Glutamatergic neuron (in vitro differentiated cells): ENCODE measurements around the gene PTH2. TPM values are rescaled to one million over a fixed set of nuclear protein-coding genes. Genes with fewer than 3 reads are reported as not detected.

Experiments used
- DNase-seq: peaks from one replicate; pipeline ENCODE4 v3.0.0; 2022
- H3K27ac Mint-ChIP-seq: one replicate; pipeline ENCODE4 v1.8.0; 2020; ENCODE audit warnings: mild to moderate bottlenecking, mixed read lengths, inconsistent platforms; ENCODE audit not compliant: unreplicated experiment
- H3K27me3 Mint-ChIP-seq: one replicate; pipeline ENCODE4 v1.8.0; 2020; ENCODE audit warnings: mild to moderate bottlenecking, moderate library complexity, mixed read lengths, inconsistent platforms; ENCODE audit not compliant: unreplicated experiment
- H3K36me3 Mint-ChIP-seq: one replicate; pipeline ENCODE4 v1.8.0; 2020; ENCODE audit warnings: mild to moderate bottlenecking, mixed read lengths, inconsistent platforms; ENCODE audit not compliant: unreplicated experiment
- H3K4me1 Mint-ChIP-seq: one replicate; pipeline ENCODE4 v1.8.0; 2020; ENCODE audit warnings: mild to moderate bottlenecking, low read depth, mixed read lengths, inconsistent platforms; ENCODE audit not compliant: unreplicated experiment
- H3K4me3 Mint-ChIP-seq: one replicate; pipeline ENCODE4 v1.8.0; 2020; ENCODE audit warnings: mild to moderate bottlenecking, mixed read lengths, inconsistent platforms; ENCODE audit not compliant: unreplicated experiment
- H3K9me3 Mint-ChIP-seq: one replicate; pipeline ENCODE4 v1.8.0; 2020; ENCODE audit warnings: mild to moderate bottlenecking, moderate library complexity, mixed read lengths, inconsistent platforms; ENCODE audit not compliant: unreplicated experiment
- CTCF ChIP-seq: fragments of 200-600 bp; sonication (generic); IDR thresholded peaks from one replicate; pipeline ENCODE4 v1.5.0; 2021; ENCODE audit not compliant: partially characterized antibody, unreplicated experiment
- total RNA-seq: library from RNA; stranded (reverse); fragmentation: NEBNext Ultra II Directional; extraction: Animal tissue kit (Norgen Biotek cat#: 25700); gene quantifications from one replicate; pipeline ENCODE4 v1.2.1, GENCODE V29; 2021; ENCODE audit not compliant: unreplicated experiment

PTH2 gene
- total RNA-seq, 1 donor from 2014 or later, result 2.5 TPM

- Mint-ChIP-seq H3K9me3 (peaks cover 14% of the 10 kb centered on the region), H3K27me3 (peaks cover 20% of the 10 kb centered on the region), H3K27ac (peak overlapping the region; percentile 60), H3K4me3 (peak overlapping the region; percentile 98), H3K4me1 (peaks cover 31% of the 10 kb centered on the region), H3K36me3 (peaks cover 13% of the 10 kb centered on the region)
- no peak for TF ChIP-seq CTCF
- no peak for DNase-seq
Measured at GRCh38 chr19:49435670-49436069, 12.4 kb upstream of the PTH2 start.

- Mint-ChIP-seq H3K4me3 (peak overlapping the region; percentile 98), H3K27ac (peak overlapping the region; percentile 60)
- no peak for TF ChIP-seq CTCF
Measured at GRCh38 chr19:49434907-49435583, 11.8 kb upstream of the PTH2 start.

GRCh38 chr19:49433240-49433901 lies 10.1 kb upstream of the PTH2 start:
- Mint-ChIP-seq H3K27me3 (peaks cover 30% of the 10 kb centered on the region), H3K27ac (peak overlapping the region; percentile 59), H3K36me3 (peaks cover 20% of the 10 kb centered on the region), H3K4me1 (peaks cover 31% of the 10 kb centered on the region), H3K9me3 (peaks cover 13% of the 10 kb centered on the region), H3K4me3 (peak overlapping the region; percentile 25)
- TF ChIP-seq CTCF, result no peak
- DNase-seq, result no peak

More at GRCh38 chr19:49434907-49435583, 11.8 kb upstream of the PTH2 start:
- peaks cover 33% of the 10 kb centered on the region for H3K4me1 Mint-ChIP-seq
- peaks cover 15% of the 10 kb centered on the region for H3K9me3 Mint-ChIP-seq
- peaks cover 14% of the 10 kb centered on the region for H3K36me3 Mint-ChIP-seq
- H3K27me3 Mint-ChIP-seq, result peaks cover 22% of the 10 kb centered on the region
- DNase-seq, result no peak

- DNase-seq, result no peak
- Mint-ChIP-seq H3K4me1 (peaks cover 28% of the 10 kb centered on the region), H3K9me3 (peaks cover 18% of the 10 kb centered on the region), H3K4me3 (peak overlapping the region; percentile 20), H3K36me3 (peaks cover 20% of the 10 kb centered on the region), H3K27ac (no peak overlapping the region), H3K27me3 (peaks cover 31% of the 10 kb centered on the region)
- no peak for TF ChIP-seq CTCF
Measured at GRCh38 chr19:49432141-49433073, 9.2 kb upstream of the PTH2 start.
